ENCODE results near the gene RBM33. TPM values are rescaled to one million over a fixed set of nuclear protein-coding genes. Genes with fewer than 3 reads are reported as not detected.

The RBM33 gene
- total RNA-seq, 2 experiments from 2014 or later = 64.0 to 64.9 TPM

- ChIA-PET CTCF (no interaction called here), POLR2A (no interaction called here)
These were observed 136.4 kb downstream of the RBM33 start for GRCh38 chr7:155780884-155781283.

DNA sequence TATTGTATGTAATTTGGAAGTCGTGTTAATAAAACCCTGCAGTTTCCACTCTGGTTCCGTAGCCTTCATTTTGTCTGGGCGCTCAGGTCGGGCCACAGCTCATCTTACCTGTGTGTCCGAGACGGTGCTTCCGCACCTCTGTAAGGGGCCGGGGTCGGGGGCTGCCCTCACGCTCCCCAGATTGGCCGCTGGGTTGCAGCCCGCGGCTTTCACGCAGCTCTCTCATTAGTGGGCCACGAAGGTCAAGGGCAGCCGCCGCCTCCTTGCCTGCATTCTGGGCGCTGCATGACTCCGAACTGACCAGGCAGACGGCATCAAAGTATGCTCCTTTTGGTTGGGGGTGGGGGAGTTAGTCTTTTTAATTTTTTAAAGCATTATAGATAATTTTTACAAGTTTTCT is 137.0 kb downstream of the RBM33 start:
- CTCF ChIA-PET = no interaction called here
- POLR2A ChIA-PET = no interaction called here

GRCh38 chr7:155782466-155782865 is 138.0 kb downstream of the RBM33 start:
- ChIA-PET CTCF (no interaction called here), POLR2A (no interaction called here)

DNA sequence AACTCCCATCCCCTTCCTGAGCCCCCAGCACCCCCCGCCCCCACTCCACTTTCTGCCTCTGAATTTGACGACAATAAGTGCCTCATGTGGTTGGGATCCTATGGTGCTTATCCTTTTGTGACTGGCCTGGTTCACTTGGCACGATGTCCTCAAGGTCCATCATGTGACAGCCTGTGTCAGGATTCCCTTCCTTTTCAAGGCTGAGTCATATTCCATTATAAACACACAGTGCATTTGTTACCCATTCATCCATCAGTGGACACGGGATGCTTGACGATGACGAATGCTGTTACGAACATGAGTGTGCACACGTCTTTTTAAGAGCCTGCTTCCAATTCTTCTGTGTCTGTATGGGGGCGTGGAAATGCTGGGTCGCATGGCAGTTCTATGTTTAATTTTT is 141.1 kb downstream of the RBM33 start:
- ChIA-PET POLR2A (no interaction called here), CTCF (no interaction called here)

DNA sequence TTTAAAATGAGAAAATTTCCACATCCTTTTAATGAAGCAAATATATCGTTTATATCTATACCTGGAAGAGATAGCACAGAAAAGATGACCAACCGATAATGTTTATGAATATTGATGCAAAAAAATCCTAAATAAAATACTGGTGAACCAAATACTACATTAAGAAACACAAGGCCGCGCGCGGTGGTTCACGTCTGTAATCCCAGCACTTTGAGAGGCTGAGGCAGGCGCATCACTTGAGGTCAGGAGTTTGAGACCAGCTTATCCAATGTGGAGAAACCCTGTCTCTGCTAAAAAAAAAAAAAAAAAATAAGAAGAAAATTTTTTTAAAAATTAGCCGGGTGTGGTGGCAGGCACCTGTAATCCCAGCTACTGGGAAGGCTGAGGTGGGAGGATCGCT is 142.0 kb downstream of the RBM33 start:
- CTCF ChIA-PET = no interaction called here
- POLR2A ChIA-PET = no interaction called here

GRCh38 chr7:155787171-155787851 is 142.8 kb downstream of the RBM33 start:
- ChIA-PET POLR2A (no interaction called here), CTCF (no interaction called here)

GRCh38 chr7:155788616-155789000 is 144.1 kb downstream of the RBM33 start:
- ChIA-PET CTCF (no interaction called here), POLR2A (no interaction called here)

- POLR2A ChIA-PET = no interaction called here
- CTCF ChIA-PET = no interaction called here
These were observed 144.7 kb downstream of the RBM33 start for GRCh38 chr7:155789001-155789725.

GRCh38 chr7:155790666-155791065 is 146.2 kb downstream of the RBM33 start:
- ChIA-PET POLR2A (no interaction called here), CTCF (interaction anchor here (1.0 kb wide), 1 partner anchor 17 kb away, joined by 3 read pairs; no protein-coding TSS in a partner anchor)

GRCh38 chr7:155791214-155791737 is 146.8 kb downstream of the RBM33 start:
- POLR2A ChIA-PET = no interaction called here
- CTCF ChIA-PET = no interaction called here

- CTCF ChIA-PET = no interaction called here
- POLR2A ChIA-PET = no interaction called here
These were observed 147.4 kb downstream of the RBM33 start for GRCh38 chr7:155791836-155792235.

GRCh38 chr7:155792315-155792960 is 148.0 kb downstream of the RBM33 start:
- POLR2A ChIA-PET = no interaction called here
- CTCF ChIA-PET = no interaction called here

GRCh38 chr7:155792999-155793560 is 148.6 kb downstream of the RBM33 start:
- POLR2A ChIA-PET = no interaction called here
- CTCF ChIA-PET = no interaction called here

DNA sequence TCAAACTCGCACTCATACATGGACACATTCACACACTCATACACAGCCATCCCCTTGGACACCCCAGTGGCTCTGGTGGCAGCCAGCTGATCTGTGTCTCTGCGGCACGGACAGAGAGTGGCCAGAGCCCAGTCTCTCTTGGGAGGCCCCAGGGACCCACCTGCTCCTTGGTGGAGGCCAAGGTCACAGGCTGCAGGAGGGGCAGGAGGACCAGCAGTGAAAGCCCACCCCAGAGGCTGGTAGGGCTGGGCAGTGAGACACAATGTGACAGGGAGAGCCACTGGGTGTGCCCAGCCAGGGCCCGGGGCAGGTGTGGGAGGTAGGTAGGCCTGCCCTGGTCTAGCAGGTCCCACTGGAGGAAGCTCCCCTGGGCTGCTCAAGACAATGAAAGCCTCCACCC is 149.3 kb downstream of the RBM33 start:
- ChIA-PET POLR2A (no interaction called here), CTCF (no interaction called here)

DNA sequence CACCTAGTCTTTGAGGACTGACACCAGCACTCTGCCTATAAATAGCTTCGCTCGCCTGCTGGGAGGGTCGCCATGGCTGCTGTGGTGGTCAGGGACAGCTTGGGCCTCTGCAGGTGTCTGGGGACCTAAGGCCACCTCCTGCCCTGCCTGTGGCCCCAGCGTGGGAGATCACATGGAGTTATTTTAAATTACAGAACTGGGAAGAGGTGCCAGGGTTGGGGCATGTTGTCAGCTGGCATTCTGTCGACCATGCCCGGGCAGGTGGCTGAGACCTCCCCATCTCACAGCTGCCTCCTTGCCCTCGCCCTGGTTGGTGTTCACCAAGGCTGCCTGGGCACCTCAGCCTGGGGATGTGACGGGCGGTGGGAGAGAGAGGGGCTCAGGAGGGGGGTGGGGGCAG is 149.7 kb downstream of the RBM33 start:
- ChIA-PET POLR2A (no interaction called here), CTCF (no interaction called here)

DNA sequence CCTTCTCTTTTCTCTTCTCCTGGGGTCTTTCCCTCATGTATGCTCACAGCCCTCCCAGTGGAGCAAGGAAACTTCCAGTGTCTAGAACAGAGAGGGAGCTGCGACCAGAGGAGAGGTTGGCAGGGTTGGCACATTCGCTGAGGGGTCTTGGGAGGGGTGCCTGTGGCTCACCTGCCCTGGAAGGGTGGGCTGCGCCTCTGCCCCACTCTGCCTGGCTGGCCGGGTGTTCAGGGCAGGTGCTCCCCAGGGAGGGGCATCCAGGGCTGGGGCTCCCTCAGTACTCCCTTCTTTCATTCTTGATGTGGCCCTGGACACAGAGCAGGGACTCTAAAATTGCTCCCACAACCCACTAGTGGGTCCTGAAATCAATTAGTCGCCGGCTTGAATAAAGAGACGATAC is 150.9 kb downstream of the RBM33 start:
- POLR2A ChIA-PET = no interaction called here
- CTCF ChIA-PET = no interaction called here

DNA sequence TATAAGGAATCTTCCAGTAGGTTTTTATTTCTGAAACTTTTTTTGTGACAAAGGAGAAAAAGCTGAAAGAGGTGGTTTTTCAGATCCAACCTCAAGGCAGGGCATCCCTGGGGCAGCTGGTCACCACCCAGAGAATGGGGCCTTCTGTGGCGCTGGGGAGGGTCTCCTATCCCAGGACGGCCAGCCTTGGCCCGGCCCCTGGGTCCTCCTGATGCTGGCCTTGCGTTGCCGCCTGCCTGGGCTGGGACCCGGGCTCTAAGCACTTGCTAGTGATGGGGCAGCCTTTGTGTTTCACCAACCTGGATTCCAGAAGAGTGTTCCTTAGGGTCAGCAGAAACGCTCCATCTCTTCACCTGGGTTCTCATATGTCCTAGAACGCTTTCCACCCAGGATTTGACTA is 151.5 kb downstream of the RBM33 start:
- CTCF ChIA-PET = interaction anchor here (1.0 kb wide), 1 partner anchor 10 kb away, joined by 3 read pairs; no protein-coding TSS in a partner anchor
- POLR2A ChIA-PET = no interaction called here

DNA sequence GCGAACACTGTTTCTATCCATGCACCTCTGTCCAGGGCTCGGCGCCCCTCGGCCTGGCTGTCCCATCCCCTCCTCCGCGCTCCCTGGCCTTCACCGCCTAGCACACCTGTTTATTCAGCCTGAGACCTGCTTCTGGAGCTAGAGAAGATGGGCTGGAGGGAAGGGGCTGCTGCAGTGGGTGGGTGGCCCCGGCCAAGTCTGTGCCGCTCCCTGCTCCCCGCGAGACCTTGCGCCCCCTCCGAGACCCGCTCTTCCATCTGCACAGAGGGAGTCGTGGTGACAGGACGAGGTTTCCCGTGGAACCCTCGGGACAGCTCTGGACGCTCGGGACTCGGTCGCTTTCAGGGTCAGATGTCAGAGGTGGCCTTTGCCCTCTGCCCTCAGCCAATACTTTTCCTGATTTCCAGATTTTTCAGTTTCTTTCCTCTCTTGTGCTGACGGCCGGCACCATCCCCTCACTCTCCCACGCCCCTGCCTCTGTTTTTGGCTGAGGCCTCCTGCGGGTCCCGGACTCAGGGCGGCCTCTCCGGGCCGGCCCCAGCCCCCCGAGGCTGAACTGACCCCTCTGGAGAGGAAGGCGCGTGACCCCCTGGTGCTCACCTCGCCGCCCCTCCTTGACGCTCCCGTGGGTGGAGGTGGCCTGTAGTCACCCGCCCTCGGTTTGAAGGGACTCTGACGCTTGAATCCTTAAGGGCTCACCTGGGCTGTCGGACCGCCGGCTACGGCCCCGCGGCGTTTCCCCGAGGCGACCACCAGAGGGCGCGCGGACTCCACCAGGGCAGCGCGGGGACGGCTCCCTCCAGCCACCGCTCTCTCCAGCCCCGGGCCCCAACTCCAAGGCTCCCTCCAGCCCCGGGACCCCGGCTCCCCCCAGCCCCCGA is 152.2 kb downstream of the RBM33 start:
- CTCF ChIA-PET = interaction anchor here (1.0 kb wide), 3 partner anchors 9 to 18 kb away, joined by 3 read pairs; no protein-coding TSS in a partner anchor
- POLR2A ChIA-PET = no interaction called here

DNA sequence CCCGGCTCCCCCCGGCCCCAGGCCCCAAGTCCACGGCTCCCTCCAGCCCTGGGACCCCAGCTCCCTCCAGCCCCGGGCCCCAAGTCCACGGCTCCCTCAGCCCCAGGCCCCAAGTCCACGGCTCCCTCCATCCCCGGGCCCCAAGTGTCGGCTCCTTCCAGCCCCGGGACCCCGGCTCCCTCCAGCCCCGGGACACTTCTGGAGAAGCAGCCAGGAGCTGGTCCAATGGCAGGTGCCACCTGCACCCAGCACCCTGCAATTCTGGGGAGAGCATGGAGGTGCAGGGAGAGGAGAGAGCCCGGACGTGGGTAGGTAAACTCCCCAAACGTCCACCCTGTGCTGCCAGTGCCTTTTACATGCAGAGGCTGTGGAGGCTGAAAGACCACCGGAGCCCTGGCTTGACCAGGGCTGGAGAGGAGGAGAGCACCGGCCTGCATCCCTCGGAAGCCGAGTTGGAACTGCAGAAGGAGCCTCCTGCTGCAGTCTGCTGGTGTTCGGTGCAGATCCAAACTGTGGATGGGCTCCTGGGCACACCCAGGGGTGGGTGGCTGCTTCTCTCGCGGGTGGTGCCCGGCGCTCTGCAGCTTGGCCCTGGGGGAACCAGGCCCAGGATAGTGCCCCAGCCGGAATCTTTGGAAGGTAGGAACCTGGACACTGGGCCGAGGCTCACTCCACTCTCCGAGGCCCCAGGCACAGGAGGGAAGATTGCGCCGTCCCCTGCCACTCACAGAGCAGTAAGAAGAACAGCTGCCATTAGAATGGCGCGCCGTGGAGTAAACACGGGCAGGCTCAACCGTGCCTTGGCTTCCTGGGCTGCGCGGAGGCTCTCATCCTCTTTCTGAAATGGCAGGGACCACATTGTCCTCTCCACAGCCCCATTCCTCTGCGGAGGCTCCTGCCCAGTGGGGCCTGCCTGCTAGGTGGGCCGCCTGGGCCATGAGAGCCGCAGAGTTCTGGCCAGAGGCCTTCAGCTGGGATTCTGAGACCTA is 153.1 kb downstream of the RBM33 start:
- ChIA-PET POLR2A (no interaction called here), CTCF (interaction anchor here (1.0 kb wide), 2 partner anchors 13 to 17 kb away, joined by 3 read pairs; no protein-coding TSS in a partner anchor)
